NCI-H226 (cell line): ENCODE results near the gene RBPMS2.

ENCODE experiments used
- DNase-seq: peaks from one replicate; pipeline ENCODE4 v3.0.0-alpha.2; 2015

Gene RBPMS2

GRCh38 chr15:64717130-64717529, 58.3 kb downstream of the RBPMS2 start:
- no peak for DNase-seq

GRCh38 chr15:64716452-64716851, 58.9 kb downstream of the RBPMS2 start:
- no peak for DNase-seq

GRCh38 chr15:64713592-64713991, 61.8 kb downstream of the RBPMS2 start:
- DNase-seq, result no peak

GRCh38 chr15:64712353-64712752, 63.0 kb downstream of the RBPMS2 start:
- DNase-seq, result no peak

GRCh38 chr15:64710676-64711428, 64.5 kb downstream of the RBPMS2 start:
- DNase-seq, result no peak

GRCh38 chr15:64706011-64706911, 69.1 kb downstream of the RBPMS2 start:
- no peak for DNase-seq

DNA sequence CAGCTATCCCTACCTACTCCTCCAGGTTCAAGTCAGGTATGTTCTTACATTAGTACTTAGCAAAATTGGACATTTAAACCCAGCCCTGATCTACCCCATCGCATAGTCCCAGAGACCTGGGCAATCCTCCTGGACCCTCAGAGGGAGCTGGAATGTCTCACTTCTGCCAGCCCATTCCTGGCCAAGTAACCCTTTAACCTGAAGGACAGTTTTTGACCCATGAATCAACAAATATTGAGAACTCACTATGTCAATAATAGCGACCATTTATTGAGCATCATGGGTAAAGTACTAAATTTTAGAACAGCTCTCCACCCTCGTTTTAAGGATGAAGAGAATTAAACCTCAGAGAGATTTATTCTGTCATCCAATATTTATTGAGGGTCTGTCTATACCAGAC, 70.4 kb downstream of the RBPMS2 start:
- DNase-seq, result no peak

DNA sequence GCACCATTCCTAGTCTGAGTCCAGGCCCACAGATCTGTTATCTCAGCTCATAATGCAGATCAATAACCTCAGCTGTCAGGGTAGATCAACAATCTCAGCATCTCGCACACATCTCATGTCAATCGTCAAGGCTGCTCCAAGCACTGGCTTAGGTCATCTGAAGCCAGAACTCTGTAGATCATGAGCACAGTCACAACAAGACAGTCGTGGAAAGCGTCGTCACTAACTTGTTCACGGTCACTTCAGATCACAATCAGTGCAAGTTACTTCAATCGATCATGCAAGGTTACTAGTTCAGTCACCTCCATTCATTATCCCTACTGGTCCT, 71.8 kb downstream of the RBPMS2 start:
- no peak for DNase-seq

GRCh38 chr15:64702816-64703631, 72.4 kb downstream of the RBPMS2 start:
- peak; percentile 82 for DNase-seq

DNA sequence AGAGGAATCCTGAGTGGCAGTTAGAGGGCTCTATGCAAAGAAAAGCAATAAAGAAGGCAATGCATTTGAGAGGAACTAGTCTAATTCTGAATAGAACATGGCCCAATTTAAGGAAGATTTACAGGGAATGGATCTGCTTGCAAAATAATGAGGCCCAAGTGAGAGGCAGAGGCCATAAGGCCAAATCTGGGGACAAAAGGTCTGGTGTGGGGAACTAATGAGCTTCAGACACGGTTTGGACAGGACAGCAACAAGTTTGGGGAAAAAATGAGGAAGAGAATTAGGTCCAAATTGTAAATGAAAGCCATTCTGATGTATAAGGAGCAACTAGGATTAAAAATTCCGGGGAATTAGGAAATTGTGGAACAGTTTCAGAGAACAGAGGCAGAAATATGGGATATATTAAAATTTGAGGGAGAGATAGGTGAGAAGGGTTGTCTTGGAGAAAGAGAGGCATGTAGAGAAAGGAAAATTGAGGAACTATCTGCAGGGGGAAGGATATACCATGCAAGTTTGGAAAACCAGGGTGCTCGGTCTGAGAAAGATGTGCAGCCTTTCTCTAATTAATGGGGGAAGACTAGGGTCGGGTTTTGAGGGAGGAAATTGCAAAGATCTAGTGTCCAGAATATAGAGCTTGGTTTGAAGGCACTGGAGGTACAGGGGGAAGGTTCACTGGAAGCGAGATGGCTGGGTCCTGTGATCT, 73.8 kb downstream of the RBPMS2 start:
- DNase-seq, result no peak

DNA sequence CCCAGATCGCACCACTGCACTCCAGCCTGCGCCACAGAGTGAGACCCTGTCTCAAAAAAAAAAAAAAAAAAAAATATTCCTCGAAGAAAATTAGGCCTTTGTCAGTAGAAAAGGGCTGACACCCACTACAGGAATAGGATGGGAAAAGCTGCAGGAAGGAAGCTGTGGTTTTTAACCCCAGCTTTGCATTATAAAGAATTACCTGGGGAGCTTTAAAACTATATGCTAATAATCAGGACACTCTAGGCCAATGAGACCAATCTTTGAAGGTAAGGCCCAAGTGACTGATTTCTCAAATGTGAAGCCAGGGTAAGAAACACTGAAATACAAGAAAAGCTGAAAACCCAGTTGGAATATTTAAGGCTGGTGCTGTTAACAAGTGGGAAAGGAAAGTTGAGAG, 74.3 kb downstream of the RBPMS2 start:
- no peak for DNase-seq

GRCh38 chr15:64699751-64700388, 75.5 kb downstream of the RBPMS2 start:
- DNase-seq, result peak; percentile 88

- DNase-seq, result no peak
Observed at GRCh38 chr15:64698823-64699222, 76.6 kb downstream of the RBPMS2 start.

- no peak for DNase-seq
Observed at GRCh38 chr15:64697911-64698369, 77.4 kb downstream of the RBPMS2 start.

- no peak for DNase-seq
Observed at GRCh38 chr15:64696481-64696880, 78.9 kb downstream of the RBPMS2 start.

GRCh38 chr15:64695561-64695992, 79.8 kb downstream of the RBPMS2 start:
- no peak for DNase-seq

GRCh38 chr15:64694816-64695215, 80.6 kb downstream of the RBPMS2 start:
- no peak for DNase-seq

GRCh38 chr15:64693134-64693533, 82.3 kb downstream of the RBPMS2 start:
- DNase-seq, result peak; percentile 69

DNA sequence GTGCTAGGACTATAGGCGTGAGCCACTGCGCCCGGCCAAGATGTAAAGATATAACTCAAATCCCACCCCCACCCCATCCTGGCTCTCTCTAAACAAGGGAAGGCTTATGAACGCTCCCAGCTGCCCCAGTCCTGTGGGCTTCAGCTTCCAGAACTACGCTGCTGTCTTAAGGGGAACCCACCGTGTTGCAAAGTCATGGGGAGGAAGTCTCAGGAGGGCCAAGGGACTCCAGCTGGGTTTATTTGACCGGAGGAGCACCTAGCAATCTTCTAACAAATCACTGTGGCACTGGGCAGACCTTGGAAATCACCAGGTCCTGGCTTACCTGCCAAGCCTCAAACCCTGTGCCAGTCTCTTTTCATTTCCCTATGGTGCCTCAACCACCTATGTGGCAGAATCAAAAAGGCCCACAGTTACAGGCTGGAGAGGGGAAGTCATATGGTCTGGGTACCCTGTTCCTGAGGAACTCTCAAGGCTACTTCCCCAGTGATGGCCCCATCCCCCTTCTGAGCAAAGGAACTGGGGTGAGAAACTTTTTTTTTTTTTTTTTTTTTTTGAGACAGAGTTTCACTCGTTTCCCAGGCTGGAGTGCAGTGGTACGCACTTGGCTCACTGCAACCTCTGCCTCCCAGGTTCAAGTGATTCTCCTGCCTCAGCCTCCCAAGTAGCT, 83.4 kb downstream of the RBPMS2 start:
- no peak for DNase-seq

DNA sequence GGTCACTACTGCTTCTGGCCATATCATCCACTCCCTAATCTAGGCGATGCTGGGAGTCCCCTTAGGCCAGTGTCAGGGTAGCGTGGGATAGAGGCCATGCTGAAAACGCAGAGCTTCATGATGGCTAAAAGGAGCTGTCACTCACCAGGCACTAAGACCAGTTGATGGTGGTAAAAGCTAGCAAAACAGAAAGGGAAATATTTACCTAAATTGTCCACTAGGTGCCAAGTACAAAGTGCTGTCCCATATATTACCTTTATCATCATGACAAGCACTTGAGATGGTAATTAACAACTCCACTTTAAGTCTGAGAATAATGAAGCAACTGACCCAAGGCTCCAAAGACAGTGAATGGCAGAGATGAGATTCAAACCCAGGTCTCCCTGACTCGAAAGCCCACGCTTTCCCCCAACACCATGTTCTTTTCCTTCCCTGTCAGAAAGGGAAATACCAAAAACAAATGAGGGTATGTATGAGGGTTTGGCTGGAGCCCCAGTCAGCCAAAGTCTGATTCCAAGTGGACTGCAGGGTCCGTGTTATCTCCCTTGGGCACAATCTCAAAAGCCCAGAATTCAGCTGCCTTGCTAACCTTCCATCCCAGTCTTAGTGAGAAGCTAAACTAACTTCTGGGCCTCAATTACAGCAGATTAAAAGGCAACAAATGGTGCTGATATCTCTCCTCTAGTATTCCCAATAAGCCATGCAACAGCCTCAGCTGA, 84.7 kb downstream of the RBPMS2 start:
- no peak for DNase-seq

GRCh38 chr15:64690008-64690407, 85.4 kb downstream of the RBPMS2 start:
- no peak for DNase-seq
